ENCODE results near the gene BTBD18.

DNA sequence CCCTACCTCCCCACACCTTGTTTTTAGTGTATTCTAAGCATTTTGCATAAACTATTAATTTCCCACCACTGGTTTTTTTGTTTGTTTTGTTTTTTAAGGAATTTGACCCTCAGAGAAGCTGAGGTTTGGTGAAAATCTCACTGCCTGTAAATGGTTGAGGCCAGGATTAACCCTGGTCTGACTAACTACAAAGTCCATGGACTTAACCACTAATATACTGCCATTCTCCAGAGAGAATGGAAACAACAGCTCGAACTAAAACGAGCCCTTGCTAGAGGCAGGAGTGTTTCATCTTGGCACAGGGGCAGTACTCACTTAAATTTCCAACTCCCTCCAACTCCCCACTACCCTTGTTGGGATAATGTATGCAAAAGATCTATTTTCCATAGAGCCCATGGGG, 12.9 kb upstream of the BTBD18 start:
- TF ChIP-seq POLR2A (IDR thresholded peaks at IDR 0.05) (no peak), POLR2AphosphoS5 (IDR thresholded peaks at IDR 0.05) (no peak)
- TF ChIP-seq, protein P1, sequence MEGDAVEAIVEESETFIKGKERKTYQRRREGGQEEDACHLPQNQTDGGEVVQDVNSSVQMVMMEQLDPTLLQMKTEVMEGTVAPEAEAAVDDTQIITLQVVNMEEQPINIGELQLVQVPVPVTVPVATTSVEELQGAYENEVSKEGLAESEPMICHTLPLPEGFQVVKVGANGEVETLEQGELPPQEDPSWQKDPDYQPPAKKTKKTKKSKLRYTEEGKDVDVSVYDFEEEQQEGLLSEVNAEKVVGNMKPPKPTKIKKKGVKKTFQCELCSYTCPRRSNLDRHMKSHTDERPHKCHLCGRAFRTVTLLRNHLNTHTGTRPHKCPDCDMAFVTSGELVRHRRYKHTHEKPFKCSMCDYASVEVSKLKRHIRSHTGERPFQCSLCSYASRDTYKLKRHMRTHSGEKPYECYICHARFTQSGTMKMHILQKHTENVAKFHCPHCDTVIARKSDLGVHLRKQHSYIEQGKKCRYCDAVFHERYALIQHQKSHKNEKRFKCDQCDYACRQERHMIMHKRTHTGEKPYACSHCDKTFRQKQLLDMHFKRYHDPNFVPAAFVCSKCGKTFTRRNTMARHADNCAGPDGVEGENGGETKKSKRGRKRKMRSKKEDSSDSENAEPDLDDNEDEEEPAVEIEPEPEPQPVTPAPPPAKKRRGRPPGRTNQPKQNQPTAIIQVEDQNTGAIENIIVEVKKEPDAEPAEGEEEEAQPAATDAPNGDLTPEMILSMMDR (IDR thresholded peaks at IDR 0.05), result no peak
